ENCODE data around the gene CIRBP. TPM values are rescaled to one million over a fixed set of nuclear protein-coding genes. Genes with fewer than 3 reads are reported as not detected.
A peak's percentile ranks its signal among the peaks of the same experiment; 100 is the strongest.

The CIRBP gene
- total and polyA plus RNA-seq, 9 of the 15 experiments (the other 6 are each of a cell fraction or from before 2014, with no cell fraction given): 20.5 to 327 (median 176) TPM

DNA sequence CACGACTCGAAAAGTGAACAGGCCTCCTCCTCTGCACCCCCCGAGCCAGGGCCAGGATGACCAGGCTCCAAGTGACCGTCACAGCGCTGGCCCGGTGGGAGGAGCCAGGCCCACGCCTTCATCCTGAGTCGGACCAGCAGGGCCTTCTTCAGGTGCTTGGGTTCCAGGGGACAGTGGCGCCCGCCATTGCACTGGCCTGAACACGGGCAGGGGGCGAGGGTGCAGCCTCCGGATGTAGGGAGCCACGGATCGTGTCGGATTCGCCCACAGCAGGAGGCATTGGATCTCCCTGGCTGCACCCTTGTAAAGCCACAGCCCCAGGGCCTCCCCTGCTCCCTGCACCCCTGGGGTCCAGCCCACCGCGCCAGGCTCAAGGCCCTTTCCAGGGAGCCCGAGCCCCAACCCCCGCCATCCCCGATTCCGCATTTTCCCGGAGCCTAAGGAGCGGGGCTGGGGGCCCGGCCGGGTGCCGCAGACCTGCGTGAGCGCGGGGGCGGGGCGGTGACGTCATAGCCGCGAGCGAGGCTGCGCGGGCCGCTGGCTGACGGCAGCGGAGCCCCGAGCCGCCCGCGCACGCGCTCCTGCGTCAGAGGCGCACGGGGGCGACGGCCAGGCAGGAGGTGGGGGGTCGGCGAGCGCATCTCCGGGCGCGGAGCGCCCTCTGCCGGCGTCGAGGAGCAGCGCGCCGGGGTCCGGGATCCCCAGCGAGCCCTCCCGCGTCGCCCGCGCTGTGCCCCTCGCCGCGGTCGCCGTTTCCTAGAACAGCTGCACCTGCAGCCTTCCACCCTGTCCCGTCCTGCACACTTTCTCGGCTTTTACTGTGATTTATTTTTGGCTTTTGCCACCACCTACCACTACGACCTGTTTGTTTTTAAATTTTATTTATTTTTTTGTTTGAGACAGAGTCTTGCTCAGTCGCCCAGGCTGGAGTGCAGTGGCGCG is 29.1 kb upstream of the CIRBP start (continued):
- TF ChIP-seq, protein P1, sequence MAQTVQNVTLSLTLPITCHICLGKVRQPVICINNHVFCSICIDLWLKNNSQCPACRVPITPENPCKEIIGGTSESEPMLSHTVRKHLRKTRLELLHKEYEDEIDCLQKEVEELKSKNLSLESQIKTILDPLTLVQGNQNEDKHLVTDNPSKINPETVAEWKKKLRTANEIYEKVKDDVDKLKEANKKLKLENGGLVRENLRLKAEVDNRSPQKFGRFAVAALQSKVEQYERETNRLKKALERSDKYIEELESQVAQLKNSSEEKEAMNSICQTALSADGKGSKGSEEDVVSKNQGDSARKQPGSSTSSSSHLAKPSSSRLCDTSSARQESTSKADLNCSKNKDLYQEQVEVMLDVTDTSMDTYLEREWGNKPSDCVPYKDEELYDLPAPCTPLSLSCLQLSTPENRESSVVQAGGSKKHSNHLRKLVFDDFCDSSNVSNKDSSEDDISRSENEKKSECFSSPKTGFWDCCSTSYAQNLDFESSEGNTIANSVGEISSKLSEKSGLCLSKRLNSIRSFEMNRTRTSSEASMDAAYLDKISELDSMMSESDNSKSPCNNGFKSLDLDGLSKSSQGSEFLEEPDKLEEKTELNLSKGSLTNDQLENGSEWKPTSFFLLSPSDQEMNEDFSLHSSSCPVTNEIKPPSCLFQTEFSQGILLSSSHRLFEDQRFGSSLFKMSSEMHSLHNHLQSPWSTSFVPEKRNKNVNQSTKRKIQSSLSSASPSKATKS (CRISPR knock-in tag; IDR thresholded peaks at IDR 0.05): no peak
- TF ChIP-seq XRCC3 (IDR thresholded peaks at IDR 0.05) (no peak), TCF3 (CRISPR knock-in tag; IDR thresholded peaks at IDR 0.05) (no peak), NUFIP1 (IDR thresholded peaks at IDR 0.05; ENCODE audit: partially characterized antibody) (no peak), PHF8 (IDR thresholded peaks at IDR 0.05; ENCODE audit: borderline replicate concordance, low read length) (peak; percentile 74; the same call in 1 of the 2 replicates), NFIX (CRISPR knock-in tag; IDR thresholded peaks at IDR 0.05; ENCODE audit: low read depth) (no peak), BRD4 (IDR thresholded peaks at IDR 0.05) (peak; percentile 77; the same call in 1 of the 2 replicates), SIN3B (IDR thresholded peaks at IDR 0.05; ENCODE audit: low read depth) (peak; percentile 76), MTF1 (CRISPR knock-in tag; IDR thresholded peaks at IDR 0.05; ENCODE audit: borderline replicate concordance) (no peak), ZNF76 (CRISPR knock-in tag; IDR thresholded peaks at IDR 0.05; ENCODE audit: borderline replicate concordance) (no peak), STAT5B (CRISPR knock-in tag; IDR thresholded peaks at IDR 0.05) (no peak), TEAD1 (CRISPR knock-in tag; IDR thresholded peaks at IDR 0.05) (no peak), ZNF785 (CRISPR knock-in tag; IDR thresholded peaks at IDR 0.05) (no peak), SMARCC2 (IDR thresholded peaks at IDR 0.05; ENCODE audit: low read depth) (no peak), PTBP1 (IDR thresholded peaks at IDR 0.05; ENCODE audit: low read depth, low read length) (no peak), GATA2 (CRISPR knock-in tag; IDR thresholded peaks at IDR 0.05) (no peak)
- TF ChIP-seq, protein P2, sequence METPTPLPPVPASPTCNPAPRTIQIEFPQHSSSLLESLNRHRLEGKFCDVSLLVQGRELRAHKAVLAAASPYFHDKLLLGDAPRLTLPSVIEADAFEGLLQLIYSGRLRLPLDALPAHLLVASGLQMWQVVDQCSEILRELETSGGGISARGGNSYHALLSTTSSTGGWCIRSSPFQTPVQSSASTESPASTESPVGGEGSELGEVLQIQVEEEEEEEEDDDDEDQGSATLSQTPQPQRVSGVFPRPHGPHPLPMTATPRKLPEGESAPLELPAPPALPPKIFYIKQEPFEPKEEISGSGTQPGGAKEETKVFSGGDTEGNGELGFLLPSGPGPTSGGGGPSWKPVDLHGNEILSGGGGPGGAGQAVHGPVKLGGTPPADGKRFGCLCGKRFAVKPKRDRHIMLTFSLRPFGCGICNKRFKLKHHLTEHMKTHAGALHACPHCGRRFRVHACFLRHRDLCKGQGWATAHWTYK (CRISPR knock-in tag; IDR thresholded peaks at IDR 0.05): peak; percentile 62; the same call in 1 of the 2 replicates
- TF ChIP-seq, protein P3, sequence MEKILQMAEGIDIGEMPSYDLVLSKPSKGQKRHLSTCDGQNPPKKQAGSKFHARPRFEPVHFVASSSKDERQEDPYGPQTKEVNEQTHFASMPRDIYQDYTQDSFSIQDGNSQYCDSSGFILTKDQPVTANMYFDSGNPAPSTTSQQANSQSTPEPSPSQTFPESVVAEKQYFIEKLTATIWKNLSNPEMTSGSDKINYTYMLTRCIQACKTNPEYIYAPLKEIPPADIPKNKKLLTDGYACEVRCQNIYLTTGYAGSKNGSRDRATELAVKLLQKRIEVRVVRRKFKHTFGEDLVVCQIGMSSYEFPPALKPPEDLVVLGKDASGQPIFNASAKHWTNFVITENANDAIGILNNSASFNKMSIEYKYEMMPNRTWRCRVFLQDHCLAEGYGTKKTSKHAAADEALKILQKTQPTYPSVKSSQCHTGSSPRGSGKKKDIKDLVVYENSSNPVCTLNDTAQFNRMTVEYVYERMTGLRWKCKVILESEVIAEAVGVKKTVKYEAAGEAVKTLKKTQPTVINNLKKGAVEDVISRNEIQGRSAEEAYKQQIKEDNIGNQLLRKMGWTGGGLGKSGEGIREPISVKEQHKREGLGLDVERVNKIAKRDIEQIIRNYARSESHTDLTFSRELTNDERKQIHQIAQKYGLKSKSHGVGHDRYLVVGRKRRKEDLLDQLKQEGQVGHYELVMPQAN (IDR thresholded peaks at IDR 0.05; ENCODE audit: borderline replicate concordance): 0 out of 2 replicates have a peak, but pooled peaks have one; percentile 26
- TF ChIP-seq, protein P4, sequence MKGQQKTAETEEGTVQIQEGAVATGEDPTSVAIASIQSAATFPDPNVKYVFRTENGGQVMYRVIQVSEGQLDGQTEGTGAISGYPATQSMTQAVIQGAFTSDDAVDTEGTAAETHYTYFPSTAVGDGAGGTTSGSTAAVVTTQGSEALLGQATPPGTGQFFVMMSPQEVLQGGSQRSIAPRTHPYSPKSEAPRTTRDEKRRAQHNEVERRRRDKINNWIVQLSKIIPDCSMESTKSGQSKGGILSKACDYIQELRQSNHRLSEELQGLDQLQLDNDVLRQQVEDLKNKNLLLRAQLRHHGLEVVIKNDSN (CRISPR knock-in tag; IDR thresholded peaks at IDR 0.05): no peak
- TF ChIP-seq, protein P5, sequence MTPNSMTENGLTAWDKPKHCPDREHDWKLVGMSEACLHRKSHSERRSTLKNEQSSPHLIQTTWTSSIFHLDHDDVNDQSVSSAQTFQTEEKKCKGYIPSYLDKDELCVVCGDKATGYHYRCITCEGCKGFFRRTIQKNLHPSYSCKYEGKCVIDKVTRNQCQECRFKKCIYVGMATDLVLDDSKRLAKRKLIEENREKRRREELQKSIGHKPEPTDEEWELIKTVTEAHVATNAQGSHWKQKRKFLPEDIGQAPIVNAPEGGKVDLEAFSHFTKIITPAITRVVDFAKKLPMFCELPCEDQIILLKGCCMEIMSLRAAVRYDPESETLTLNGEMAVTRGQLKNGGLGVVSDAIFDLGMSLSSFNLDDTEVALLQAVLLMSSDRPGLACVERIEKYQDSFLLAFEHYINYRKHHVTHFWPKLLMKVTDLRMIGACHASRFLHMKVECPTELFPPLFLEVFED (CRISPR knock-in tag; conservative IDR thresholded peaks at IDR 0.05): no peak

All from K562 (cell line).